ENCODE data around the gene ZBTB48. TPM values are rescaled to one million over a fixed set of nuclear protein-coding genes. Genes with fewer than 3 reads are reported as not detected.

The ZBTB48 gene
- total and polyA plus RNA-seq, 2 donors (not counting 1 experiment from before 2014, with no cell fraction given): 5.7 to 16.0 TPM

- no peak overlapping the region for H3K4me2 ChIP-seq (ENCODE audit: extremely low read depth, insufficient read depth, low read length)
- no peak overlapping the region for H3K27ac ChIP-seq (ENCODE audit: insufficient read depth, low read length)
- TF ChIP-seq EZH2 (IDR thresholded peaks at IDR 0.05; ENCODE audit: low read length, missing control alignments) (no peak), CTCF (conservative IDR thresholded peaks at IDR 0.05 in 1 of 2, IDR thresholded peaks at IDR 0.05 in 1 of 2; ENCODE audit: low read depth in 1 of 2, low read length in 2 of 2) (no peak)
- H3K79me2 ChIP-seq (ENCODE audit: control insufficient read depth, insufficient read depth, low read length): peaks cover 4% of the 10 kb centered on the region
- DNase-seq (ENCODE audit: low read depth in 2 of 2): no peak
- H3K9ac ChIP-seq (ENCODE audit: insufficient read depth, low read length): no peak overlapping the region
- no peaks in the 10 kb centered on the region for H3K27me3 ChIP-seq (ENCODE audit: control insufficient read depth, insufficient read depth, low read length)
- H2AFZ ChIP-seq (ENCODE audit: low read length): no peak overlapping the region
- H4K20me1 ChIP-seq (ENCODE audit: control insufficient read depth, extremely low read depth, insufficient read depth, low read length): no peaks in the 10 kb centered on the region
- H3K4me3 ChIP-seq (replicated peaks in 1 of 4; ENCODE audit: control extremely low read depth in 1 of 4, insufficient read depth in 1 of 4, low read depth in 3 of 4, low read length in 4 of 4): no peak overlapping the region
- peaks cover 16% of the 10 kb centered on the region for H3K36me3 ChIP-seq (ENCODE audit: control insufficient read depth, insufficient read depth, low read length)
- H3K4me1 ChIP-seq (ENCODE audit: control insufficient read depth, extremely low read depth, insufficient read depth, low read length): no peaks in the 10 kb centered on the region
- H3K9me3 ChIP-seq (ENCODE audit: control insufficient read depth, insufficient read depth, low read depth, low read length): no peaks in the 10 kb centered on the region
Measured at GRCh38 chr1:6588128-6588892, 8.5 kb downstream of the ZBTB48 start.

GRCh38 chr1:6588893-6589520, 9.2 kb downstream of the ZBTB48 start:
- no peaks in the 10 kb centered on the region for H3K4me1 ChIP-seq (ENCODE audit: control insufficient read depth, extremely low read depth, insufficient read depth, low read length)
- H3K27ac ChIP-seq (ENCODE audit: insufficient read depth, low read length): no peak overlapping the region
- peaks cover 22% of the 10 kb centered on the region for H3K36me3 ChIP-seq (ENCODE audit: control insufficient read depth, insufficient read depth, low read length)
- H3K27me3 ChIP-seq (ENCODE audit: control insufficient read depth, insufficient read depth, low read length): no peaks in the 10 kb centered on the region
- H3K4me3 ChIP-seq (replicated peaks in 1 of 4; ENCODE audit: control extremely low read depth in 1 of 4, insufficient read depth in 1 of 4, low read depth in 3 of 4, low read length in 4 of 4): no peak overlapping the region
- no peak overlapping the region for H3K9ac ChIP-seq (ENCODE audit: insufficient read depth, low read length)
- no peaks in the 10 kb centered on the region for H4K20me1 ChIP-seq (ENCODE audit: control insufficient read depth, extremely low read depth, insufficient read depth, low read length)
- H2AFZ ChIP-seq (ENCODE audit: low read length): no peak overlapping the region
- peaks cover 8% of the 10 kb centered on the region for H3K79me2 ChIP-seq (ENCODE audit: control insufficient read depth, insufficient read depth, low read length)
- no peak for DNase-seq (ENCODE audit: low read depth in 2 of 2)
- H3K9me3 ChIP-seq (ENCODE audit: control insufficient read depth, insufficient read depth, low read depth, low read length): no peaks in the 10 kb centered on the region
- no peak overlapping the region for H3K4me2 ChIP-seq (ENCODE audit: extremely low read depth, insufficient read depth, low read length)
- TF ChIP-seq EZH2 (IDR thresholded peaks at IDR 0.05; ENCODE audit: low read length, missing control alignments): no peak
- no peak for TF ChIP-seq CTCF (conservative IDR thresholded peaks at IDR 0.05 in 1 of 2, IDR thresholded peaks at IDR 0.05 in 1 of 2; ENCODE audit: low read depth in 1 of 2, low read length in 2 of 2)

- Histone ChIP-seq H2AFZ (ENCODE audit: low read length) (no peak overlapping the region), H3K79me2 (ENCODE audit: control insufficient read depth, insufficient read depth, low read length) (peaks cover 11% of the 10 kb centered on the region), H3K36me3 (ENCODE audit: control insufficient read depth, insufficient read depth, low read length) (peaks cover 25% of the 10 kb centered on the region), H3K9me3 (ENCODE audit: control insufficient read depth, insufficient read depth, low read depth, low read length) (no peaks in the 10 kb centered on the region), H3K4me3 (replicated peaks in 1 of 4; ENCODE audit: control extremely low read depth in 1 of 4, insufficient read depth in 1 of 4, low read depth in 3 of 4, low read length in 4 of 4) (no peak overlapping the region), H3K4me2 (ENCODE audit: extremely low read depth, insufficient read depth, low read length) (no peak overlapping the region), H3K4me1 (ENCODE audit: control insufficient read depth, extremely low read depth, insufficient read depth, low read length) (no peaks in the 10 kb centered on the region), H3K27ac (ENCODE audit: insufficient read depth, low read length) (no peak overlapping the region), H3K27me3 (ENCODE audit: control insufficient read depth, insufficient read depth, low read length) (no peaks in the 10 kb centered on the region), H4K20me1 (ENCODE audit: control insufficient read depth, extremely low read depth, insufficient read depth, low read length) (no peaks in the 10 kb centered on the region), H3K9ac (ENCODE audit: insufficient read depth, low read length) (no peak overlapping the region)
- TF ChIP-seq EZH2 (IDR thresholded peaks at IDR 0.05; ENCODE audit: low read length, missing control alignments) (no peak), CTCF (conservative IDR thresholded peaks at IDR 0.05 in 1 of 2, IDR thresholded peaks at IDR 0.05 in 1 of 2; ENCODE audit: low read depth in 1 of 2, low read length in 2 of 2) (no peak)
- DNase-seq (ENCODE audit: low read depth in 2 of 2): no peak
Measured at GRCh38 chr1:6590046-6590445, 10.3 kb downstream of the ZBTB48 start.

Data from fibroblast of lung (primary cell).